PC-3 (cell line): Measurements from ENCODE around the gene KLRG1.

Experiments
- EZH2 ChIP-seq: fragments of 300-600 bp; sonication (generic); IDR thresholded peaks from one replicate; pipeline ENCODE4 v1.6.1; 2017; ENCODE audit warnings: antibody characterized with exemption, mild to moderate bottlenecking, low read length; ENCODE audit not compliant: unreplicated experiment
- EZH2phosphoT487 ChIP-seq: fragments of 300-600 bp; sonication (generic); IDR thresholded peaks from 2 replicates; pipeline ENCODE4 v1.6.1; 2018; ENCODE audit warnings: mild to moderate bottlenecking, antibody characterized with exemption, low read length, borderline replicate concordance
- TF ChIP-seq, protein P1 (sequence below): fragments of 300-600 bp; sonication (generic); conservative IDR thresholded peaks from 2 replicates; pipeline ENCODE4 v1.5.1; 2017; ENCODE audit warnings: antibody characterized with exemption, low read depth, mild to moderate bottlenecking, low read length

DNA sequence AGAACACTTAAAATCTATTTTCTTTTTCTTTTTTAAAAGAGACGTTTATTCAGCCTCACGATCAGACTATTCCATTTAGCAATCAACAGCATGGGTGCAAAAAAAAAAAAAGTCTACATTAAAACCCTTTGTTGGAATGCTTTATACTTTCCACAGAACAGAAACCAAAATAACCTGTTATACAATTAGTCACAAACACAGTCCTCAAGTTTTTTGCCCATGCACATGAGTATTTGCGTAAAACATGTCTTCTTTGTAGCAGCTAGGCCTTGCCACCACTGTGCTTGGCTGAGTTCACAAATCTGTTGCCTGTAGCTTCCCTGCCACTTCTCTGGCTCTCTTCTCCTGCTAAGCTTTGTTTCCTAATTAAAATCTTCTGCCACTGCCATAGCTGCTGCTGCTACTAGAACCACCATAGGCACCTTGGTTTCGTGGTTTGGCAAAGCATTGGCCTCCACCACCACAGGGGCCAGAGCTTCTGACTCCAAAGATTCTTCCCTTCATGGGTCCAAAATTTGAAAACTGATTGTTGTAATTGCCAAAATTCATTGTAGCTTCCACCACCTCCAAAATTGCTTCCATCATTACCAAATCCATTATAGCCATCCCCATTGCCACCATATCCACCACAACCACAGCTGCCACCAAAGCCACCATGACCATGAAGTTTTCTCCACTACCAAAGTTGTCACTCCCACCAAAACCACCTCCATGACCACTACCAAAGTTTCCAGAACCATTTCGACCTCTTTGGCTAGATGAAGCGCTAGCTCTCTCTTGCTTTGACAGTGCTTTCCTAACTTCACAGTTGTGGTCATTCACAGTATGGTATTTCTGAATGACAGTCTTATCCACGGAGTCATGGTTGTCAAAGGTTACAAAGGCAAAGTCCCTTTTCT is 38.1 kb downstream of the KLRG1 start:
- TF ChIP-seq, protein P1, sequence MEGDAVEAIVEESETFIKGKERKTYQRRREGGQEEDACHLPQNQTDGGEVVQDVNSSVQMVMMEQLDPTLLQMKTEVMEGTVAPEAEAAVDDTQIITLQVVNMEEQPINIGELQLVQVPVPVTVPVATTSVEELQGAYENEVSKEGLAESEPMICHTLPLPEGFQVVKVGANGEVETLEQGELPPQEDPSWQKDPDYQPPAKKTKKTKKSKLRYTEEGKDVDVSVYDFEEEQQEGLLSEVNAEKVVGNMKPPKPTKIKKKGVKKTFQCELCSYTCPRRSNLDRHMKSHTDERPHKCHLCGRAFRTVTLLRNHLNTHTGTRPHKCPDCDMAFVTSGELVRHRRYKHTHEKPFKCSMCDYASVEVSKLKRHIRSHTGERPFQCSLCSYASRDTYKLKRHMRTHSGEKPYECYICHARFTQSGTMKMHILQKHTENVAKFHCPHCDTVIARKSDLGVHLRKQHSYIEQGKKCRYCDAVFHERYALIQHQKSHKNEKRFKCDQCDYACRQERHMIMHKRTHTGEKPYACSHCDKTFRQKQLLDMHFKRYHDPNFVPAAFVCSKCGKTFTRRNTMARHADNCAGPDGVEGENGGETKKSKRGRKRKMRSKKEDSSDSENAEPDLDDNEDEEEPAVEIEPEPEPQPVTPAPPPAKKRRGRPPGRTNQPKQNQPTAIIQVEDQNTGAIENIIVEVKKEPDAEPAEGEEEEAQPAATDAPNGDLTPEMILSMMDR = no peak
- TF ChIP-seq EZH2phosphoT487 (no peak), EZH2 (no peak)
